GM19035 (cell line): ENCODE measurements around the gene SC5D.

ENCODE experiments used
- ATAC-seq: cut with Tn5 transposase; IDR thresholded peaks from one replicate; pipeline ENCODE4 v1.9.1; 2021; ENCODE audit not compliant: unreplicated experiment

SC5D gene

DNA sequence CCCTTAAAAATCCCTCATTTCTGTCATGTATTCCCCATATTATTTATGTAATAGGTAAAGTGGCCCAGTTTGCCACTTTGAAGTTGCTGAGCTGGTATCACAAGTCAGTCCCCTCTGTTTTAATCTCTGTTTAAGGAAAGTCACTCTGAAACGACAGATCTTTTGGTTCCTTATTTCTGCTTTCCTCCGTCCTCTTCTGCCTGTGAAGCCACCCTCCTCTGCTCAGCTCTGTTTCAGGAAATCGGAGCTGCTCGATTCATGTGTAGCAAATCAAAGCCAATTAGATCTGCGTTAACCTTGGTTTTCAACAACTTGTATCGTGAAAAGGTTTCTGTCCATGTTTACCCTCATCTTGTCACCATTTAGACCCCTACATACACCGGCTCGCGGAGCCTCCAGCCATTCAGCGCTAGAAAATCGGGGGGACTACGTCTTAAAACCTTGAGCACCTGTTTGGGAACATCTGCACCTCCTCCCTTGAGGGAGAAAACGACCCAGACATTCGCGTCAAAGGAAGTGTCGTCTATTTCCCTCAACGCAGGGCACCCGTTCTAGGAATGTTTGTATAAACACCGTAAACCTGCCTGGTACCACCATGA lies 576 bp upstream of the SC5D start:
- peak; percentile 23 for ATAC-seq

- ATAC-seq: no peak
These were observed 670 bp downstream of the SC5D start for GRCh38 chr11:121293288-121293594.

- no peak for ATAC-seq
These were observed 2.9 kb downstream of the SC5D start for GRCh38 chr11:121295246-121296029.

DNA sequence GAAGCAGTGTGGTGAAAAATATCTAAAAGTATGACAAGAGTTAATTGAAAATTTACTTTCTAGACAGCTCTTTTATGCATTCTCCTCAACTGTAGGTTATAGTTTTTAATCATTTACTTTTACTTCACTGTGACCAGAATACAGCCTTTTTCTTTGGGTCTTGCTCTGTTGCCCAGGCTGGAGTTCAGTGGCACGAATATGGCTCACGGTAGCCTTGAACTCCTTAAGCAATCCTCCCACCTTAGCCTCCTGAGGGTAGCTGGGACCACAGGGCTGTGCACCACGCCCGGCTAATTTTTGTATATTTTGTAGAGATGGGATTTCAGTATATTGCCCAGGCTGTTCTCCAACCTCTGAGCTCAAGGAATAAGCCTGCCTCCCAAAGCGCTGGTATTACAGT lies 5.3 kb downstream of the SC5D start:
- ATAC-seq: no peak

GRCh38 chr11:121298774-121299173 lies 6.2 kb downstream of the SC5D start:
- no peak for ATAC-seq

GRCh38 chr11:121299417-121299816 lies 6.8 kb downstream of the SC5D start:
- no peak for ATAC-seq

- no peak for ATAC-seq
These were observed 7.9 kb downstream of the SC5D start for GRCh38 chr11:121300313-121300971.

GRCh38 chr11:121300972-121301699 lies 8.6 kb downstream of the SC5D start:
- ATAC-seq: no peak

- ATAC-seq: no peak
These were observed 12.2 kb downstream of the SC5D start for GRCh38 chr11:121304759-121305158.

DNA sequence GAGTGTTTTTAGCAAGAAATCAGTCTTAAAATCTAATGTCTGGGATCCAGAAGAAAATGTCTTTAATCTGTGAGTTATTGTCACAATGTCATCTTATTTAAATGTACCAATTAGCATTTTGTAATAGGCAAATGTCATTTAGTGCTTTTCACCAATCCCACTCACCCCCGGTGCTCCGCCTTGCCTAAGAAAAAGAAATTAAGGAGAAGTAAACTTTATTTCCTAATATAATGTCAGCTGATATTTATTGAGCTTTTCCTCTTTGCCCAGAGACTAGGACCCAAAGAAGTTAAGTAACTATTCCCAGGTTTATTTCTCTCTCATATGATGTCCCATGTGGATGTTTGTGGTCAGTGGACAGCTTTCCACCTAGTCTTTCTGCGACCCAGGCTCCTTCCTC lies 16.2 kb downstream of the SC5D start:
- ATAC-seq: no peak

DNA sequence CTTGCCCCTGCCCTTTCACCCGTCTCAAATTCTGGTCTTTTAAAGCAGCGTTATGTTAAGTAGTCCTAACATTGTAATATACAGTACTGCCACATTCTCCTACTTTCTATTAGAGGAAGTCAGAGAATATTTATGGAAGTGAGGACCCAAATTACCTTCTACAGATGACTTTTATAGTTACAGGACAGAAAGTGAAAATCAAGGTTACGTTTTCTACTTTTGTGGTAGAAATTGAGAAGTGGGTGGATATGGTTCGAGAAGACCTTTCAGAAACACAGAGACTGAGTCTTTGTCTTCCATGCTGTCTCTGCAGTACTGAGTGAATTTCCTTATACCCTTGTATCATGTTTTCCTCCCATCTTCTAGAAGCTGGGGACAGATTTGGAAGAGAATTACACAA lies 17.1 kb downstream of the SC5D start:
- peak; percentile 91 for ATAC-seq

DNA sequence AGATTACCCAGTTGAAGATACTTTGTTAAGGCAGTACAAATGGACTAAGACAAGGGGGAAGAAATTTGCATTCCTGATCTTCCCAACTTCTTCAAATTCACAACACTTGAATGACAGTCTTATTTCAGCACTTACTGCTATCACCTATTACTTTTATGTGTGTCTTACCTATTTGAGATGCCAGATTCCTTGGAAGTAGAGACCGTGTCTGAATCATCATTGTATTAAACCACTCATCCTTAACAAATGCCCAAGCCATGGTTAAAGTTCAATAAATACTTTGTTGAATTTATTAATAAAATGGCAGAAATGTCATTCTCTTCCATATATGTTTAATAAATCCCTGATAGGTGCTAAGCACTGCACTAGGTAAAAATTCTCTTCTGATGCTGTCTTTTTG lies 18.3 kb downstream of the SC5D start:
- no peak for ATAC-seq

- no peak for ATAC-seq
These were observed 18.8 kb downstream of the SC5D start for GRCh38 chr11:121311373-121311772.

DNA sequence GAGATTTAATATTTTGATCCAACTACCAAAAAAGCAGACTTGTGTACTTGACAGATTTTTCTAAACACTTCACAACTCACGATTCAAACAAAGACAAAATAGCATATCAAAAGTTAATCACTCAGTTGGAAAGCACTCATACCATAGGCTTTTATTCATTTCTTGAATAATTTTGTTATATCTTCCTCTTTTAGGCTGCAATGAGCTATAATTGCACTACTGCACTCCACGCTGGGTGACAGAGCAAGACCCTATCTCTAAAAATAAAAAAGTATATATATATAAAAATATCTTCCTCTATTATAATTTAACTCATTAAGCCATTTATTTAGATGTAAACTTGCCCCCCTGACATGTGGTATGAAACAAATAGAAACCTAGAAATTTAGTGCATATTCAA lies 19.9 kb downstream of the SC5D start:
- ATAC-seq: no peak

DNA sequence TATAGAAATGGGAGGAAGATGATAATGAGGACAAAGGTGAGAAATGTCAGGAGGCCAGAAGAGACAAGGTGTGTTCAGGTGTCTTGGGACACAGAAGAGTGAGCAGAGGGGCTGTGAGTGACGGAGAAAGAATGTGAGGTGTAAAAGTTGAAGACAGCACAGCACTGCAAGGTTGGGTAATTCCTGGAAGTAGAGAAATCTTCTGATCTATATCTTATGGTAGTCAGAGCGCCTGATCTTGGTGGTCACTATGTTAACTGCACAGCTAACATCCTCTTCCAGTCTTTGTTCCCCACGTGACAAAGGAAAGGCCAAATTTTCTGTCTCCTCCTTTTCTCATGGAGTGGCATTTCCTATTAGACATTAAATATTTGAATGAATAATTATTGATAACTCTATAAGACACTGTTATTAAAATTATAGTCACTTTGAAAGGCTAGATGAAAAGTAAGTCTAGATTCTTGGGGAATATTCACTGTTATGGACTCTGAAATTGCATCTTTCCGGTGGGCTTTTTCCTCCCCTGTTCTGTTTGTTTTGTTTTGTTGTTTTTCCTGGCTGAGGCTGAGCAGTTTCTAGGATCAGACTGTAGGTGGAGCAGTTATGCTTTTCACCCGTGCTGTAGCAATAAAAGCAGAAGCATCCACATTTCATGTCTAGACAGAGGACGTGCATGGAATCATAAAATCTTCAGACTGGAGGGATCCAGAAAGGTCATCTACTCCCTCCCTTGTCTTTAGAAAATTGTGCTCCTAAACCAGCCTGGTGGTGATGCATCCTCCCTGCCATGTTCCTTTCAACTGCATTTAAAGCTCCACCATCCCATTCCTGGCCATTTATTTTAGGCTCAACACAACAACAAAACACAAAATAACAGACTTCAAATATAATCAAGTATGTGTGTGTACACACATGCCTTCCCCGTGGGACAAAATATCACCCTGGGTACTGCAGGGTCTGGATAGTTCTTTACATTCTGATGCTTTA lies 26.6 kb downstream of the SC5D start:
- ATAC-seq: no peak

DNA sequence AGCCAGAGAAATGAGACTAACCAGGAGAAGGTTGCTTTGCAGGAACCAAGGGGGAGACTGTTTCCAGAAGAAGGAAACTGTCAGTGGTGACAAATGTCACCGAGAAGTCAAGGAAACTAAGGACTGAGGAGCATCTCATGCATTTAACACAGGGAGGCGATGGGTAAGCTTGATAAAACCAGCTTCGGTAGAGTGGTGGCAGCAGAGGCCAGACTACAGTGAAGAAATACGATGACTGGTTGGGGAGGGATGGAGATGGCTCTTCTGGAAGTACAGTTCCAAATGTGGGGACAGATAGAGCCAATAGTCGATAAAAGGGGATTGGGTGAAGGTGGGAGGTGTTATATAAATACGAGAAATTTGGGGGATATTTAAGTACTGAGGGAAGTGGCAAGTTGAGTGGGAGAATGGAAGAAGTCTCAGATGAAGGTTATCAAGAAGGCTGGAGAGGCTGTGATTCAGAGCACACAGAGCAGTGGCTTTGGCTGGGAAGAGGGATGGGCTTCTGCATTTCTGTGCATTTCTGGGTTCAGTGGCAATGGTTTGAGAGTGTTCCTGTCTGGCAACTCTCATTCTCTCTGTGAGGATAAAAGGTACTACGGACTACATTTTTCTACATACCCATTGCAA lies 29.2 kb downstream of the SC5D start:
- ATAC-seq: peak; percentile 58

DNA sequence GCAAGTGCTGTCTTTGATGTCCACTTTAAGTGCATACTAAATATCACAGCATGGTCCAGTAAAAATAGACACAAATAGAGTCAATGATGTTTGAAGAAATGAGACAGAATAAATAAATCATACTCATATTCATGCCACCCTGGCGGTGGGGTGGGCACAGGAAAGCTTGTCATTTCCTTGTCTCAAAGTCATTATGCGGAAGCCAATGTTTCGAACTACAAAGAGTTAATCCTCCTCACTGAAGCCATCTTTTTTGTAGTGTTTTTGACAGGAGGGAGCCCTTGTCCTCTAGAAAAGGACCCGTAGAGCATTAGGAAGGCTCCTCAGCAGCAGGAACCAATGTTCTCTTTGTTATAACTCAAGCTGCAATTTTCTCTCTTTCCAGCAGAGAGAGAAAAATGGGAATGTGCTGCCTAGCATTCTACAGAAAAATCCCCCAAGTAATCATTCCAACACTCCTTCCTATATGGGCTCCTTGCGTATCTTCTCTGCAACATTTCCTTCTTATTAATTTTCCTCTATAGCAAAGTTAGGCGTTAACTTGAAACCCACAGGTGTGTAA lies 30.6 kb downstream of the SC5D start:
- ATAC-seq: no peak

- no peak for ATAC-seq
These were observed 33.7 kb downstream of the SC5D start for GRCh38 chr11:121326230-121326629.

GRCh38 chr11:121327553-121327952 lies 35.0 kb downstream of the SC5D start:
- ATAC-seq: no peak
